T-helper 1 cell (primary cell): ENCODE results near the gene PHKA1.
"Not testable (repeated sequence)": the region's sequence is repeated elsewhere in the genome, so short reads cannot be mapped to it uniquely, and the experiment has no call there.

Experiments
- DNase-seq, 5 donors: peaks; one replicate each; pipeline ENCODE4 v3.0.0-alpha.2; 2012 to 2020
- total RNA-seq, 4 donors: gene quantifications; one replicate each; lab custom pipeline; 2026; lab: John Stamatoyannopoulos, UW

PHKA1 gene
- total RNA-seq, result 0.54 to 1.9 (median 0.60) reads per million in 4 donors

DNA sequence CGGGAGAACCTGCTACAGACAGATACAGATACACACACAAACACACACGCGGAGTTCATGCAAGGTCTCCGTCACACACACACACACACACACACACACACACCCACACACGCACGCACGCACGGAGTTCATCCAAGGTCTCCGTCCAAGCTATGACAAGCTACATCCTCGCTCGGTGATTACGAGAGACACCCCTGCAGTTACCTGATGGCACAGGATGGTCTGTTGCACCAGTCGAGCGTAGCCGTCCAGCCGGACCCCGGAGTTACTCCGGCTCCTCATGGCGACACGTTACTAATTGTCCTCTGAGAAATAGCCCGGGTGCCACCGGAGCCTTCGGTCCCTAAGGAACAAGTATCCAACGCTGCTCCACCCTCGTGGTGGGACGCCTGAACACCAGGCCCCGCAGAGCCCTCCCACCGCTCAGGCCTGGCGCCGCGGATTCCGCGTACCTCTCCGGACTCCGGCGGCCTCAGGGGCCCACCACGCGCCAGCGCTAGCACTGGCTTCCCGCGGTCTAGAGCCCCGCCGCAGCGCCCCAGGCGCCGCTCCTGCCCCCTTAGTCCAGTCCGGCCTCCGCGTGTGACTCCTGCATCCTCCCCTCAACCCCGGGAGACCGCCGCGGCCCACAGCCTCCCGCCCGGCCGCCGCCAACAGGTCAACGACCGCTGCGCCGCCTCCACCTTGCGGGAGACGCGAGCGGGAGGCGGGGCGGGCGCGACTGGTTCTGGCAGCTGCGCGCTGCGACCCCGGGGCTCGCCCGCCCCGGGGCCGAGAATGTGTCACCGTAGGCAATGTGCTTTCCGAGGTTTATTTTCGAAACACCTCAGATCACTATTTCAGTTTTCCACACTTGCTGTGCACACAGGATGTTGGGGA lies at the start of gene PHKA1:
PHKA1 (minus strand) TSS at position 708 of the 879 bp plus-strand sequence; CDS start at position 282, 426 bp downstream.
- DNase-seq, result peak in 2 of 5 donors; percentile 1 to 36

DNA sequence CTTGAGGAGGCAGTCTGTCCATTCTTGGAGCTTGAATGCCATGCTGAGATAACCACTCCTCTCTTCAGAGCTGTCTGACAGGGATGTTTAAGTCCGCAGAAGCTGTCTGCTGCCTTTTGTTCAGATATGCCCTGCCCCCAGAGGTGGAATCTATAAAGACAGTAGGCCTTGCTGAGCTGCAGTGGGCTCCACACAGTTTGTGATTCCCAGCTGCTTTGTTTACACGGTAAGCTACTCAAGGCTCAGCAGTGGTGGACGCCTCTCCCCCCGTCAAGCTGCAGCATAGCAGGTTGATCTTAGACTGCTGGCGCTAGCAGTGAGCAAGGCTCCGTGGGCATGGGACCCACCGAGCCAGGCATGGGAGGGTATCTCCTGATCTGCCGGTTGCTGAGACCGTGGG lies 46.3 kb upstream of the PHKA1 start:
- DNase-seq, result not testable (repeated sequence)

DNA sequence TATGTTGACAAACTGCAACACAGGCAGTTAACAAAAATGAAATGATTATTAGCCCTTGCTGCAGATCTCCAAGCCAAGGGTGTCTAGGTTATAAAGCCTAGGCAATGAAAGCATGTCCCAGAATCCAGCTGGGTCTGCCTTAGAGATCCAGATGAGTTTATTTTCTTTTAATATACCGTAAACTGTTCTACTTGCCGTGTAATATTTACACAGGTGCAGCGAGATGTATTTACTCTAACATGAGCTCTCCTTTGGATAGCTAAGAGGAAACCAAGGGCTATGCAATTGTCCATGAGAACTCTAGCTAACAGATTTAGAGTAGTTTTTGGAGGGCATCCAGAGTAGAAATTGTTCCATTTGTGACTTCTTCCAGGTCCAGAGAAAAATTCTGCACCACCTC lies 34.4 kb upstream of the PHKA1 start:
- not testable (repeated sequence) for DNase-seq

DNA sequence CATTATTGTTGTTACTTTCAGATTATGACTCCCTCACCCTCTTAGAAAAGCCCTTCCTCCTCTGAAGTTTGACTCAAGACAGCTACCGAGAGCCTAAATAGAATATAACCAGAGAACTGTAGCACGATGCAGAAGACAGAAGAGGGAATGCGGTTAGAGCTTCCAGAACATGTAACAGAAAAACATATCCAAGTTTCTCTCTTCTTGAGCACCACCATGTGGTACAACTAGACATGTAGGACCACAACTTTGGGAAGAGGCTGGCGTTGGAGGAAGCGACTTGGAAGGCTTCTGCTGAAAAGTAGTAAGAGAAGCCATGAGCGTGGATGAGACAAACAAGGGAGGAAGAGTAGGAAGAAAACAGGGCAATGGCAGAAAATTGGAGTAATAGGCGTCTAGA lies 31.4 kb upstream of the PHKA1 start:
- DNase-seq, result not testable (repeated sequence)

DNA sequence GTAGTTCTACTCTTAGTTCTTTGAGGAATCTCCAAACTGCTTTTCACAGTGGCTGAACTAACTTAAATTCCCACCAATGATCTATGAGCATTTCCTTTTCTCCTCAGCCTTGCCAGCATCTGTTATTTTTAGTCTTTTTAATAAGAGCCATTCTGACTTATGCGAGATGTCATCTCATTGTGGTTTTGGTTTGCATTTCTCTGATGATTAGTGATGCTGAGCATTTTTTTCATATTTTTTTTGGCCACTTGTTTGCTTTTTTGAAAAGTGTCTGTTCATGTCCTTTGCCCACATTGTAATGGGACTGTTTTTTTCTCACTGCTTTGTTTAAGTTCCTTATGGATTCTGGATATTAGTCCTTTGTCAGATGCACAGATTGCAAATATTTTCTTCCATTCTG lies 21.5 kb upstream of the PHKA1 start:
- no peak for DNase-seq

DNA sequence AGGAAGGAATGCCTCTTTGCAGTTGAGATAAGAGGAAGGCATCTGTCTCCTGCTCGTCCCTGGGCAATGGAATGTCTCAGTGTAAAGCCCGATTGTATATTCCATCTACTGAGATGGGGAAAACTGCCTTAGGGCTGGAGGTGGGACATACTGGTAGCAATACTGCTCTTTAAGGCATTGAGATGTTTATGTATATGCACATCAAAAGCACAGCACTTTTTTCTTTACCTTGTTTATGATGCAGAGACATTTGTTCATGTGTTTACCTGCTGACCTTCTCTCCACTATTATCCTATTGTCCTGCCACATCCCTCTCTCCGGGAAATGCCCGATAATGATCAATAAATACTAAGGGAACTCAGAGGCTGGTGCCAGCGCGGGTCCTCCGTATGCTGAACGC lies 19.5 kb upstream of the PHKA1 start:
- DNase-seq, result not testable (repeated sequence)

DNA sequence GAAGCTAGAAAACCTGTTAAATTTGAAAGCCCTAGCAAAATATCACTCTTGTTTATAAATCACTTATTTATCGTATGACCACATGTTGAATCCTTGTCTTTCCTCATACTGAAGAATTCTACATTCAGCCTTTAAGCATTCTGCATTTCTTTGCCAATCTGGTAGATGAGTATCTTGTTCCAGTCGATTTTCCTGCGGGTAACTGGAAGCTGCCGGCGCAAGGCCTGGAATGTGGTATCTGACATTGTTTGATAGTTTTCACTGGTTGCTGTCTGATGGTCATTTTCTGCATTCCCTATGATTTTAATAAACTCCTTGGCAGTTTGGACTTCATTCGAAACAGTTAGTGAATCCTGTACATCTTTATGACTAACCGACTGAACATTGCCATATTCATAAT lies 13.7 kb upstream of the PHKA1 start:
- DNase-seq, result no peak

DNA sequence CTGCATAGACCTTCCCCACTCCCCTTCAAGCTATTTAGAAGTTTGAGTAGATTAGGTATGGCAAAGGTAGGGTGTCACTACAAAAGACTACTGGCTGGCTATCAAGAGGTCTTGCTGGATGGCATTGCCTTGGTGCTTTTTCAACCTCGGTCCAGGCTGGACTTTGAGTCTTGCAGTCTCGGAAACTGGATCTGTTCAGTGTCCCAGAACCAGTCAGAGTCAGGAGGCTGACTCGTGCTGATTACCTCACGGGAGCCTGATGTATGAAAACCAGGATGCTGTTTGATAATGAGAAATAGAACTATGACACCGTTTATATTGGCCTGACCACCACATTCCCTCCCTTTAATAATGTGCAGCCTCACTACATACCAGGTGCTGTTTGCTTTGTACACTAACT lies 2.7 kb upstream of the PHKA1 start:
- DNase-seq, result no peak

DNA sequence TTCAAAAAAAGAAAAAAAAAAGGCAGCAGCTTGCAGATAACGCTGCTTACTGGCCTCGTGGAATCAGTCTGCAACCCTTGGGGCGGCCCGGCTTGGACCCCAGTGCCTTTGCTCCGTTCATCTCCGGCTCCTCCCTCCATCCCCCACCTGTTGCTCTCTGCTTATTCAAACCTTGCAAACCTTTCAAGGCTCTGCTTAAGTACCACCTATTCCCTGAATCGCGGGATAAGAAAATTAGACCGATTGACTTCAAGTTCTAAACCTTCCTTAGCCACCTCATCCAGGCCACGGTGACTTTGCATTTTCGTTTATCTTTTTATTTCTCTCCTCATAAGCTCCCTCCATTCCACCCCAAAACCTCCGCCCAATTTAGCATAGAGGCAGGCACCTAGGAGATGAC lies 1.4 kb upstream of the PHKA1 start:
- no peak for DNase-seq

DNA sequence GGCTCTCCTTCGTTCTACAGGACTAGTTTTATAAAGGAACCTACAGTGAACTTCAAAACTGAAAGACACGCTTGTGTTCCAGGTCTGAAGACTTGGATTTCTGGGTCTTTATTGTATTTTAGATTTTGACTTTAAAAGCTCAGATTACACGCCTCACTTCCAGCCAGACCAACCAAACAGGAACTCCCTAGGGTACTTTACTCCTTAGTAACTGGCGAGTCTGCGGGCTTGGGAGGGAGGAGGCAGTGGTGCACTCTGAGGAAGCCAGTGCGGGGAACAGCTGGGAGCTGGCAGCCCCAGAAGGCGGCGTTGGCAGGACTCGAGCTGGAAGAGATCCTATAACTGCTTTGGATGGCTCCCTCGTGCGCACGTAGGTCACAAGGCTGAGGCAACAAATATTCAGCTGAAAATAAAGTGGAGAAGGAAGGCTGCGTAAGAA lies 391 bp upstream of the PHKA1 start:
- DNase-seq, result no peak

DNA sequence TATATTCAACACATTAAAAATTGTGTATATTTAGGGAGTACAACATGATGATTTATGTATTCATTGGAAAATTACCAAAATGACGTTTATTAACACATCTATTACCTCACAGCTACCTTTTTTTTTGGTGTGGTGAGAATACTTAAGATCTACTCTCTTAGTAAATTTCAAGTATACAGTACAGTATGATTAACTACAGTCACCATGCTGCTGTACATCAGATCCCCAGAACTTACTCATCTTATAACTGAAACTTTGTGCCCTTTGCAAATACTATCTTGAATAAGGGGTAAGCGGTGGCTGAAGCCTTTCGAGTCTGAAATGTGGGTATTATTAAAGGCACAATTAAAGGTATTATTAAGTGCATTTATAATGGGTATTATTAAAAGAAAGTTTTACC lies 976 bp downstream of the PHKA1 start:
- no peak for DNase-seq

DNA sequence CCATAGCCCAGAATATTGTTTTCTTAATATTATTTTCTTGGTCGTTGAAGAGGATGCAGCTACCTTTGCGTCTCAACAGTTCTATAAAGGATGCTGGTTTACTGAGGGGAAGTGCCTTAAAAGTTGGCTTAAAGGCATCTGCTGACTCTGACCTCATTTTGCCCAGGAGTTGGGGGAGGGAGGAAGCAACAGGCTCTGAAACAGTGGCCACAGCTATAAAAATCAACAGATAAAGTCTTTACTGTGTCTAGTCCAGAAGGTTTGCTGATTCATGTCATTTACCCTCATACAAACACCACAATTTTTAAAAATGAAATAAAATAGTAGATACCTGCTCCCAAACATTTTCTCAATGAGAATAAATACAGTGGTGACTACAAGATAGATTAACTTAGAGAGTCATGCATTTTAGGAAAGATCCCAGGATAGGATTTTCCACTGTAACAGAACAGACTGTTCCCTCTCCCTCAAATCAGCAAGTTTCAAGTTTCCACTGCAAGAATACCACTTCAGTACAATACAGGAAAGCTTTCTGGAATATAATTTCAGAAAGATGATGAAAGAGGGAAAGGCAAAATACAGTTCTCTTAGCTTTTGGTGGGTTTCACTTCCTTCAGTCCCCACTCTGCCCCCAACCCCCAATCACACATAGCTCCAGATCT lies 1.9 kb downstream of the PHKA1 start:
- DNase-seq, result no peak

DNA sequence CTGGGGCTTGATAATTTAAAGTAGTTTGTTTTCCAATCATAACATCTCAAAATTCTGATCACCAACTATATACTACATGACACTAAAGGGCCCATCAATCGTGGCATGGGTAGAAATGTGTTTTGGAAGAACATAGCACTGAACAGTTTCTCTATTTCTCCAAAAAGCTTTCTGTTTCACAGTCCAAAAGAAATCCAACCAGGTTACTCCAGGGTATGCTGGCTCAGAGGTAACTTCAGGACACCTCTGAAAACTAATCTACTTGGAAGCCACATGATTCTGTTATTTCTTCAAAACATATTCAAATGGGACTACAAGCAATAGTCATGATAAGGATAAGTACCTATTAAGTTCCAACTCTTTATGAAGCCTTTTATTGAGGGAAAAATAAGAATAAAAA lies 8.3 kb downstream of the PHKA1 start:
- no peak for DNase-seq

DNA sequence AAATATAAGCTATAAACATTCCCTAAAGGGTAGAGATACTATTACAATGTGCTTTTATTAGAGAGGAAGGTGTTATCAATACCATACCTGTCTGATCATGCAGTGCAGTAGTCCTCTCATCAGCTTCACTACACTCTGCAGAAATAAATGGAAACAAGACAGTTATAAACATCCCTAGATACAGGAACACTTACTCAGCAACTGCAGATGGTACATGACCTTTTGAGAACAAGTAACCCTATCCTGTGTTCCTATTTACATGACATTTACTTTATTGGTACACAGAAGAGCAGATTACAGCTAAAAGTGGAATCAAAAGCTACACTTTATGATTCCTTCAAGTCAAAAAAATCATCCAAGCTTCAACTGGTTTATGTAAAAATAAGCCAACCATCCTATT lies 9.0 kb downstream of the PHKA1 start:
- DNase-seq, result no peak

DNA sequence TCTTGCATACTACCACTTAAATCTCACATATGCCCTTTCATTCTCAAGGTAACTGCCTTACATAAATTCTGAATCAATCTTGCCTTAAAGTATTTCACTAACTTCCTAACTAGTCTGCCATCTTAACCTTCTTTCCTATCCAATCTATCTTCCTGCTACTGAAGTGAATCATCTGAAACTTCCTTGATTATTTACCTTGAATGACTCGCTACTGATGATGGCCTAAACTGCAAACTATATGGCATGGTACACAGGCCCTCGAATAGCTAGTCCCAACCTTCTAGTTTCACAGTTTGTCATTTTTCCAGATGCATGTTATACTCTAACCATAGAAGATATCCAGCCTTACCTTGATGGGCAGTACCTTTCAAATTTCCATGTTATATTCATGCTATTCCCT lies 19.9 kb downstream of the PHKA1 start:
- DNase-seq, result no peak

DNA sequence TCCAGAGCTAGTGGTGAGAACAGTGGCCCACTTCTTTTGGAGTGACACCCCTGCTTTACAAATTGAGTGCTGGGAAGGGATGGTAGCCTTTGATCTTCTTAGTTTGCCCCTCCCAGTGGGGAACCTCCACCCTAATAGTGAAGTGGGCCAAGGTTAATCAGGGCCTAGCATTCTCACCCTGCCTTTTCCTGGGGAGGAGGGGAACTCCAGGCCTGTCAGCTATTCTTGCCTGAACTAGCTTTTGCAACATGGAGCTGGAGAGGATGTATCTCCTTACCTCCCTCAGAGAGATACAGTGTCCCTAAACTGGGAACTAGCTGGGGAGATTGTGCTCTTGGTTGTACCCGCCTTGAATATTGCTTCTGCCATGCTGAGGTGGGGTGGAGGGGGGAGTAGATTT lies 20.6 kb downstream of the PHKA1 start:
- no peak for DNase-seq

DNA sequence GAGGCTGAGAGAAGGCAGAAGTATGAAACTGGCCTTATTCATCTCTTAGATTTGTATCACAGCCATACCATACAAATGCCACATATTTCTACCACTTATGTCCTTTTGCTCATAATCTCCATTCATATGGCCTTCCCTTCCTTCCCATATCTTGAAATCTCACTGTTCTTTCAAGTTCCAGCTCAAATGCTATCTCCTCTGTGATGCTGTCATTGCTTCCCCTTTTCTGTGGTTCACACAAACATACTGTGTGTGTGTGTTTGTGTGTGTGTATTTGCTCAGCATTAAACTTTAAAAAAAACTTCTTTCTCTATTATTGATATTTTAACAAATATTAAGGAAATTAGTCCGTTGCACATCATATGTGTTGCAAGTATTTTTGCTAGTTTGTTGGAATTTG lies 26.7 kb downstream of the PHKA1 start:
- no peak for DNase-seq

DNA sequence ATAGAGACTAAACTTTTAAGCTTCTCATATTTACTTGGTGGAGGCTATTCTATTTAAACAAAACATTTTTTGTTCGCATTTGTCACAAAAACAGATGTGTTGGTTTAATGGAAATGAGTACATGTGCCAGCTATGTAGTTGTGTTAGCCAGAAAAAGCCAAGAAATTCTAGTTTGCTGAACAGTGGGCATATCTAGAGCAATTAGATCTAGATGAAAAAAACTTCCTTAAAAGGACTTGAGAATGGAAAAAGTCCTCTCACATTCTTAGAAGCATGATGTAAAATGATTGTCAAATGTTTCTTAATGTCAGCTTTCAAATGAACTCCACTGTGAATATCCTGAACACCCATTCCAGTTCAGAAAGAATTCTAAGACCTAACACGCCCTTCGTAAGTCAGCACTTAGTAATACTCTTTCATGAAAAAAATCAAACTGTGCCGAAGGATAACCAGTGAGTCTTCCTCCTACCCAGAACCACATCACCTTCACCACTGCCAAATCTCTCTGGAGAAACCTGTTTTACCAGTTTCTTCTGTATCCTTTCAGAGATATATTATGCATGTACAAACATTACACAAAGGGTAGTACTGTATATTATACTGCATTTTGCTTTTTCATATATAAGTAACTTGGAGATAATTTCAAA lies 28.2 kb downstream of the PHKA1 start:
- no peak for DNase-seq

DNA sequence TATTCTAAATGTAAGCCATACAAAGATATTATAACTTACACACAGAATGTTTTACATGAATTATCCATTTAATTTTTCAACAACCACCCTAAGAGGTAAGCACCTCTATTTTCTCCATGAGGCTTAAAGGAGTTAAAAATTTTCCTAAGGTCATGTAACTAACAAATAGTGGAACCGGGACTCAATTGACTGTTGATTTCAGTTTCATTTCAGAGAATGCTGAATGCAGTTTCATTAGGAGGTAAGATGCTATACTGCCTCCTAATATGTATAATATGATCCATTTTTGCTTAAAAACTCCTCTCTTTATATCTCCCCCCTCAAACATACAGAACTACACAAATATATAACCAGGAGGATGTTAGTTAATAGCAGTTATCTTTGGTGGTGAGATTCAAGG lies 29.1 kb downstream of the PHKA1 start:
- no peak for DNase-seq

DNA sequence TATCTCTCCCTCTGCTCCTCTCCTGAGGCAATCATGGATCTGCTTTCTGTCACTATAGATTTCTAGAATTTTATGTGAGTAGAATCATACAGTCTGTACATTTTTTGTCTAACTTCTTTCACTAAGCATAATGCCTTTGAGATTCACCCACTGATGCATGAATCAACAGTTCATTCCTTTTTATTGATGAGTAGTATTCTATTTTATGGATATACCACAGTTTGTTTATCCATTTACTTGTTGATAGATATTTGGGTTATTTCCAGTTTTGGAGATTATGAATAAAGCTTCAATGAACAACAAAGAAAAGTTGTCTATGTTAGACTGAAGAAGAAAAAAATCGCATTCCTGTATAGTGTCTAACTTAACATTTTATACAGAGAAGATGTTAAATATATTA lies 30.5 kb downstream of the PHKA1 start:
- DNase-seq, result no peak

DNA sequence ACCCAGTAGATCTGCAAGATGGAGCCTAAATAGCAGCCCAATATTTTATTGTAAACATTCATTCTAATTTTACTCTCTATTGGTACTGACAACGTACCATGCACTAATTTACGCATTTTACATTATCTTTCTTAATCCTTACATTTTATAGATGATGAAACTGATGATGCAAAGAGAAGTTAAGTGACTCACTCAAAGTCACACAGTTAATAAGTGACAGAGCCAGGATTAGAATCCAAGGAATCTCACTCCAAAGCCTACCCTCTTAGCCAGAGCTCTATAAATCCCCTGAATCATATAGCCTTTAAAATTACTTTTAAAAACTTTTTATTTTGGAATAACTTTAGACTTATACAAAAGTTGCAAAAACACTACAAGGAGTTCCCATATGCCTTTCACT lies 37.6 kb downstream of the PHKA1 start:
- no peak for DNase-seq

DNA sequence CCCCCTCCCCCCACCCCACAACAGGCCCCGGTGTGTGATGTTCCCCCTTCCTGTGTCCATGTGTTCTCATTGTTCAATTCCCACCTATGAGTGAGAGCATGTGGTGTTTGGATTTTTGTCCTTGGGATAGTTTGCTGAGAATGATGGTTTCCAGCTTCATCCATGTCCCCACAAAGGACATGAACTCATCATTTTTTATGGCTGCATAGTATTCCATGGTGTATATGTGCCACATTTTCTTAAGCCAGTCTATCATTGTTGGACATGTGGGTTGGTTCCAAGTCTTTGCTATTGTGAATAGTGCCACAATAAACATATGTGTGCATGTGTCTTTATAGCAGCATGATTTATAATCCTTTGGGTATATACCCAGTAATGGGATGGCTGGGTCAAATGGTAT lies 40.2 kb downstream of the PHKA1 start:
- not testable (repeated sequence) for DNase-seq

DNA sequence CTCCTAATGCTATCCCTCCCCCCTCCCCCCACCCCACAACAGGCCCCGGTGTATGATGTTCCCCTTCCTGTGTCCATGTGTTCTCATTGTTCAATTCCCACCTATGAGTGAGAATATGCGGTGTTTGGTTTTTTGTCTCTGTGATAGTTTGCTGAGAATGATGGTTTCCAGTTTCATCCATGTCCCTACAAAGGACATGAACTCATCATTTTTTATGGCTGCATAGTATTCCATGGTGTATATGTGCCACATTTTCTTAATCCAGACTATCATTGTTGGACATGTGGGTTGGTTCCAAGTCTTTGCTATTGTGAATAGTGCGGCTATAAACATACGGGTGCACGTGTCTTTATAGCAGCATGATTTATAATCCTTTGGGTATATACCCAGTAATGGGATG lies 44.6 kb downstream of the PHKA1 start:
- not testable (repeated sequence) for DNase-seq

DNA sequence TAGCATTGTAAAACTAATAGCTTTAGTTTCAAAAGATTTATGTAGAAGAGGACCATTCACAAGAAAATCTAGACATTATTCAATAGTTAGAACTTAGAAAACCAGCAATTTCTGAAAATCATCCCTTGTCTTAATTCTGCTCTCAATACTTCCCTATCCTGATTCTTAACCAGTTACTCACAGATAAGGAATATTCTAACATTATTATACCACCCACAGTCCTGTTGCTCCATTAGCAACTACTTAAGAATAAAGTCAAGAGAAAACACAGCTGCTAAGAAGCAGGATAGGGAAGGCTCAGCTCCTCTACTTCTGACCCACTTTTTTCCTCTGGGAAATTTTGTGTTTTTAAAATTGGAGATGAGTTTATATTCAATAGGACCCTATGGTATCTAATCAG lies 47.7 kb downstream of the PHKA1 start:
- DNase-seq, result no peak
